Activated CD8-positive, alpha-beta memory T cell treated with anti-CD3 and anti-CD28 coated beads, Interleukin-2, amount 50 U/mL, for 24 hours (primary cell): ENCODE results near the gene CDKAL1.
"Not testable (repeated sequence)": the region's sequence is repeated elsewhere in the genome, so short reads cannot be mapped to it uniquely, and the experiment has no call there.

Experiments
- DNase-seq: peaks from one replicate; pipeline ENCODE4 v3.0.0-alpha.2; 2020; ENCODE audit errors: extremely low read depth

The CDKAL1 gene

DNA sequence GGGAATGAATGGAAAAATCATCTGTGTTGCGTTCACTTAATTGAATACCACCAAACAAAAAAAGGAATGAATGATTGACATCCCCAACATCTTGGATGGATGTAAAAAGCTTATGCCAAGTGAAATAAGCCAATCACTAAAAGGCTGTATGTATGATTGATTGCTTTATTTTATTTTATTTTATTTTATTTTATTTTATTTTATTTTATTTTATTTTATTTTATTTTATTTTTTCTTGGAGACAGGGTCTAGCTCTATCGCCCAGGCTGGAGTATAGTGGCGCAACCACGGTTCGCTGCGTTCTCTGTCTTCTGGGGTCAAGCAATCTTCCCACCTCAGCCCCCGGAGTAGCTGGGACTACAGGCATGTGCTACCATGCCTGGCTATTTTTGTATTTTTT lies 263.3 kb downstream of the CDKAL1 start:
- DNase-seq: no peak

GRCh38 chr6:20800229-20800628 lies 266.0 kb downstream of the CDKAL1 start:
- DNase-seq: no peak

- no peak for DNase-seq
Measured at GRCh38 chr6:20800653-20801052, 266.4 kb downstream of the CDKAL1 start.

DNA sequence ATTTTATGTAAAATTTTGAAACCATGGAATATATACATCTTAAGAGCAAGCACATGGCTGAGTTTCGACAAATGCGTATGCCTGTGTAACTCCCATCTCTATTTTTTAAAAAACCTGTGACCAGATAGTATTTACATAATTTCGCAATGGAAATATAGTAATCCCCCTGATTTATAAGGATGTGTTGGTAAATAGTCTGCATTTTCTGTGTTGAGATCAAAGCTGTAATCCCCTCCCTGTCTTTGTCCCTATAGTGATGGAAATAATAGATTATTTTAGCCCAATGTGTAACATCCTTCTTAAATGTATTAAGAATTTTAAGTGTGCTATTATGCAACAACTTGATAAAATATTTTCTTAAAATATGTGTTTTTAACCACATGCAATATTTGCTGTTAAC lies 267.3 kb downstream of the CDKAL1 start:
- no peak for DNase-seq

DNA sequence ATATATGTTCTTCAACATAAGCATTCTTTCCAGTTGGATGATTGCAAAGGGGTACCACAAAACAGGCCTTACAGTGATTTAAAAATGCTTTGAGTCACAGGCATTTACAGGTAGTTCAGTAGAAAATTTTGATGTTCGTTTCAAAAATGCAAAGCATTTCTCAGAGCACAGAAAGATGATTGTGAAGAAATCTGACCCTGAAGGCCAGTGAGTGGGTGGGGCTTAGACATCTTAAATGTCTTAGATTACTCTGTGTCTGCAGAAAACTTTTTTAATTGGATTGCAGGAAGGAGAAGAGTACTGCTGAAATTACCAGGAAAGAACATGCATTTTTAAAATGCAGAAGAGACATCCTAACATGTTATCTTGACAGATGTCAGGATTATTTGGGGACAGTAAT lies 268.3 kb downstream of the CDKAL1 start:
- no peak for DNase-seq

DNA sequence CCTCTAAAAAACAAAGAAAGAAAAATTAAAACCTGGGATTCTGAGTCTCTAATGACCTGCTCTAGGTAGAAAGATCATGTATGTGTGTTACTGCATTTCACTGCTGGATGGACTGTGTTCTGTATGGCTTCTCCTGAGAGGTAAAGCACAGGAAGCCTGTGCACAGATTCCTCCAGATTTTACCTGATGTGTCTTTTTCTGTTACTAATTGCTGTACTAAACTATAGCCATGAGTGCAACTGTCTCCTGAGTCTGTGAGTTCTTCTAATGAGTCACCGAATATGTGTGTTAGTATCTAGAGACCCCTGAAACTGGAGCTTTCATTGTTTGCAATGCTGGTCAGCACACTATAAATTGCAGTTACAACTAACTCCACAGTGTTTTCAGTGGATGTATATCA lies 270.8 kb downstream of the CDKAL1 start:
- no peak for DNase-seq

DNA sequence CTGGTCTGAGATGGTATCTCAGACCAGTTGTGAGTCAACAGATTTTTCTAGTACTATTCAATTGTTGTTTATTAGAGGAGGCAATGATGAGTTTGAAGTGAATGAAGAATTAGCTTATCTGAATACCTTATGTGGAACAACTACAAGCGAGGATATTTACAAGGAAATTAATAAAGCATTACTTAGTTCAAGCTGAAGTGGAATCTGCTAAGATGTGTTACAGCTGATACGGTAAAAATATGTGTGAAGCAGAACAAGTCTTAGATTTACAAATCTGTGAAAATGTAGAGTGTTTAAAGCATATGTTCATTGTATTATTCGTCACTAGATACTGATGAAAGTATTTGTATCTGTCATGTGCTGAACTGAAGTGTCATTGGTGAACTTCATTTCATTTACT lies 272.4 kb downstream of the CDKAL1 start:
- no peak for DNase-seq

DNA sequence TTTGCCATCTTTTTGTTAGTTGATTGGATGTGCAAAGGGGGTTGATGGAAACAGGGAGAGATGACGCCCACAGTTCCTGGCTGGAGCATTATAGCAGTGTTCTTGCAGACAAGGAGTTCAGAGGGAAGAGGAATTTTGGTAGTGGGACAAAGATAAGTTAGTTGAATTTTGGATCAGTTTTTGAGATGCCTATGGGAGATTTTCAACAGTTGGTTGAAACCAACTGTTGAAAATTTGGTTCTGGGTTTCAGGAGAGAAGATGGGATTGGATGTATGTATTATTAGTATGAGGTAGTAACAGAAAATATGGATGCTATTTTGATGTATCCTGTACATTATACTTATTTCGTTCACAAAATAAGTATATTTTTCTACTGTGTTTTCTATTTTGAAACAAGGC lies 274.2 kb downstream of the CDKAL1 start:
- no peak for DNase-seq

DNA sequence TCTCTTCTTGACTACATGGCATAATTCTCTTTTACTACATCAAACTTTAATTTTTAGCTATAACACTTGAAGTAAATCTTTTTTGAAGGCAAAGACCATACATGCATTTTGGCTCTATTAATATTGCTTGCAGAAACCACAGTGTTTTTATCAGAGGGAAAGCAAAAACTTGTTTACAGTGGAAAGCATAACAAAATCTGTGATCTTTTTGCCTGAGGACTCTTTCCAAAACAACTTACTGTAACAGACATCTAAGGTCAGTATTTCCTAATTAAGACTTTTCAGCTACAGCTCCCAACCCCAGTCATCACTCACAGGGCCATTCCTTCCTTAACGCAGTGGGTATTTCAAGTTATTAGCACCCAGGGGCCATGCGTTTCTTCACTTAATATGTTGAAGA lies 274.7 kb downstream of the CDKAL1 start:
- DNase-seq: no peak

GRCh38 chr6:20810727-20811108 lies 276.5 kb downstream of the CDKAL1 start:
- no peak for DNase-seq

DNA sequence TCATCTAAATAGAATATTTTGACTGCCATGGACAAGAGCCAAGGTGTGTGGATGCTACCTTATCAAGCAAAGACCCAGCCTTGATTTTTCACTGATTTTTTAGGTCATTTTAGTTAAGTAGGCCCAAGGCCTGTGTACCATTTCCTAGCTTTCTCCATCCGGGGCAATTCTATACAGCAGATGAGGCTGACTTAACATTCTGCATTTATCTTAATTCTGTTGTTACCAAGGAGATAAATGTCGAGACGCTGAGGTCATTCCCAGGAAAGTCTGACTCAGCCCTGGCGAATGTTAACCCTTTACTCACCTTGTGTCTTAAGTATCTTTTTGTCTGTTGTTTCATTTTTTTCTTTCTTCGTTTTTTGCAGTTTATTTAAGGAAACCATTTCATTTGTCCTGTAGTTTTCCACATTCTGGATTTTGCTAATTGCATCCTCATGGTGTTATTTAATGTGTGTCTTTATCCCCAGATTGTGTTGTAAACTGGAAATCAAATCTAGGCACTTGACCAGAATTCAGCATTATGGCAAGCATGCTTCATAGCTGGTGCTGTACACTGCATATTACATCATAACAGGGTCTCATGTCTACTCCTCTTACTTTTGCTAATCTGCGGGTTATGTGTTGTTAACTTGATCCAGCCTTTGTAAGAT lies 277.0 kb downstream of the CDKAL1 start:
- no peak for DNase-seq

DNA sequence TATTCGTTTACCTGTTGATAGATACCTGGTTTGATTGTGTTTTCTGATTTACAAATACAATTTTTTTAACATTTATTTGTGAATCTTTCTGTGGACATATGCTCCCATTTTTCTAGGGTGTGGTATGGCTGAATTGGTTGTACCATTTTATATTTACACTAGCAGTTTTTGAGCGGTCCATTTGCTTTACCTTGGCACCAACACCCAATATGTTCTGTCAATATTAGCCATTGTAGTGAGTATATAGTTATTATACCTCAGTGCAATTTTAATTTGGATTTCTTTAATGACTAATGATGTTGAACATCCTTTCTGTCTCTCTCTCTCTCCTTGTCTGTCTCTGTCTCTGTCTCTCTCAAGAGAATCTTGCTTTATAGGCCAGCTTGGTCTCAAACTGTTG lies 278.5 kb downstream of the CDKAL1 start:
- DNase-seq: no peak

DNA sequence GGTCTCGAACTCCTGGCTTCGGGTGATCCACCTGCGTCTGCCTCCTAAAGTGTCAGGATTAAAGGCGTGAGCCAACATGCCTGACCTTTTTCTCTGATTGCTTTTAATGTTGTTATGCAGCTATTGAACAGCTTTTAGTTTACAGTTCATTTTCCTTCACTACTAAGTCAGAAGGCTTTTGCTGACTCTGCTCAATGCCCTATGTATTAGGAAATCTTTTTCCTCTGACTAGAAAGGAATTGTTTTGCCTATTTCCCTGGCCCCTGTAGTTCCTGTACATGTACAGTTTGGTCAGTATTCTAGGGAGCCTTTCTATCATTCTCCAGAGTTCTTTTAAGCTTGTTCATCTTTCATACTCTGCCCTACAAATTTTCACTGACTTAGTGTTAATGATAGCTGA lies 280.2 kb downstream of the CDKAL1 start:
- DNase-seq: no peak

- DNase-seq: no peak
Measured at GRCh38 chr6:20816126-20816525, 281.9 kb downstream of the CDKAL1 start.

- DNase-seq: no peak
Measured at GRCh38 chr6:20817806-20818320, 283.6 kb downstream of the CDKAL1 start.

DNA sequence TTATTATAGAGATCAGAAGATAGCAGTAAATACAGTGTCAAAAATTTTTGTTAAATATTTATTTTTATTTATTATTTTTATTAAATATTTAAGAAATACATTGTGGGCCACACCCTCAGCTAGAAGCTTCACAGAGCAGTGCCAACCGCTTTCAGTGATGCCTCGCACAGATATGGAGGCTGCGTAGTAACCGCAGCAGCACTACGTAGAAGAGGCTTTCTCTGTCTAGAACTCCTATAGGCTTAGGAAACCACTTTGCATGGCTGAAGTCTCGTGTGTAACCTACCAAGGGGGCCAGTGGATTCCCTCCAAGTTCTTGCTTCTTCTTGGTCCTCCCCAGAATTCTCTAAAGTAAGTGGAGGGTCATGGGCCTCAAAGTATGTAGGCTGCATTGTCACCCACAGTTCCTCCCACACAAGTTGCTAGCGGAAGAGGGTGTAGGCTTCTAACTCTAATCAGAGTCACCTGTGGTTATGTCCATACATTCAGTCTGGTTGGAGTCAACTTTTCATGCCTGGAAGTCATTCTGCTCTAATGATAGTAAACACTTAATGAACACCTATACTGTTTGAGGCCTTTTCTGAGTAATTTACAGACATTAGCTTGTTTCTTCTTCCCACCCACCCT lies 285.6 kb downstream of the CDKAL1 start:
- DNase-seq: no peak

GRCh38 chr6:20826378-20826777 lies 292.1 kb downstream of the CDKAL1 start:
- no peak for DNase-seq

DNA sequence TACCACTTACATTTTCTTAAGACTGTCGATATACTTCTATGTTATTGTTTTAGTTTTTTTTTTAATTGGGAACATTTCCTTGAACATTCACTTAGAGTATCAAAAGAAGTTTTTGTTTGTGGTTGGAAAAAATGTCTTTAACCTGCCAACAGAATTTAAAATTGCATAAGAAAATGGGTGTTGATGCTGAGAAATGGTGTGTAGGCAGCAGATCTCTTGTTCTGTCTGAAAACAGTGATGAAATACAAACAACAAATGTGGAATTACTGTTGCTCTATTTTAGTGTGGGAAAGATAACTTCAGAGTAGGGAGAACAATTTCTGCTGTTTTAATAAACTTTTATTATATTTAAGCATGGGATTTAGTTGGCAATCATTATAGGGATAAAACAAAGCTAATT lies 293.5 kb downstream of the CDKAL1 start:
- DNase-seq: no peak

- DNase-seq: no peak
Measured at GRCh38 chr6:20830576-20830975, 296.3 kb downstream of the CDKAL1 start.

DNA sequence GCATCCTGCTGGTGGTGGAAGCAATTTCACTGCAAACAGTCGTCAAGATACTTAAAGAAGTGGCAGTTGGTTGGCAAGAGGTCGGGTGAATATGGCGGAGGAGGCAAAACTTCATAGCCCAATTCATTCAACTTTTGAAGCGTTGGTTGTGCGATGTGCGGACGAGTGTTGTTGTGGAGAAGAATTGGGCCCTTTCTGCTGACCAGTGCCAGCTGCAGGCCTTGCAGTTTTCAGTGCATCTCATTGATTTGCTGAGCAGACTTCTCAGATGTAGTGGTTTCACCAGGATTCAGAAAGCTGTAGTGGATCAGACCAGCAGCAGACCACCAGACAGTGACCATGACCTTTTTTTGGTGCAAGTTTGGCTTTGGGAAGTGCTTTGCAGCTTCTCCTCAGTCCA lies 297.0 kb downstream of the CDKAL1 start:
- not testable (repeated sequence) for DNase-seq

DNA sequence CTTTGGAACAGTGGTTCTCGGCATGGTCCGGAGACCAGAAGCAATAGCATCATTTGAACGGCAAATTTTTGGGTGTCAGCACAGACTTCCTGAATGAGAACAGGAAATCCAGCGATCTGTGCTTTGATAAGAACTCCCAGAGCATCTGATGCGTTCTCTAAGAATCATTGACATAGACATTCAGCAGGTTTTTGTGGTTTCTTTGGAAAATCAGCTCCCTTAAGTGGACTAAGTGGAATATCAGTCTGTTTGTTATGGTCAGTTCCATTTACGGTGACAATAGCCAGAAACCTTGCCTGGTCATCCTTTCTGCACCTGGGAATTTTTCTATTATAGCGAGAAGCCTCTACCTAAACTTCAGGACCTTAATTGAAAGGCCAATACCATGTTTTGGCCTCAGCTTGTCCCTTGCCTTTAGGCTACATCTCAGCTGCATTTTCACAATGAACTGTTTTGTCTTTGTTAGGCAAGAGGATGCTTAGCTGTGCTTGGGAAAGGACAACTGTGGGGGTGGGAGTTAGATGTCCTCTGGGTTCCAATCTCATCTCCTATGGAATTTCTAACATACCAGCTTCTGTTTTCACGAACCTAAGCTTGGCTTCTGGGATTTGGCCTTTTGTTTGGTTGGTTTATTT lies 299.7 kb downstream of the CDKAL1 start:
- no peak for DNase-seq

DNA sequence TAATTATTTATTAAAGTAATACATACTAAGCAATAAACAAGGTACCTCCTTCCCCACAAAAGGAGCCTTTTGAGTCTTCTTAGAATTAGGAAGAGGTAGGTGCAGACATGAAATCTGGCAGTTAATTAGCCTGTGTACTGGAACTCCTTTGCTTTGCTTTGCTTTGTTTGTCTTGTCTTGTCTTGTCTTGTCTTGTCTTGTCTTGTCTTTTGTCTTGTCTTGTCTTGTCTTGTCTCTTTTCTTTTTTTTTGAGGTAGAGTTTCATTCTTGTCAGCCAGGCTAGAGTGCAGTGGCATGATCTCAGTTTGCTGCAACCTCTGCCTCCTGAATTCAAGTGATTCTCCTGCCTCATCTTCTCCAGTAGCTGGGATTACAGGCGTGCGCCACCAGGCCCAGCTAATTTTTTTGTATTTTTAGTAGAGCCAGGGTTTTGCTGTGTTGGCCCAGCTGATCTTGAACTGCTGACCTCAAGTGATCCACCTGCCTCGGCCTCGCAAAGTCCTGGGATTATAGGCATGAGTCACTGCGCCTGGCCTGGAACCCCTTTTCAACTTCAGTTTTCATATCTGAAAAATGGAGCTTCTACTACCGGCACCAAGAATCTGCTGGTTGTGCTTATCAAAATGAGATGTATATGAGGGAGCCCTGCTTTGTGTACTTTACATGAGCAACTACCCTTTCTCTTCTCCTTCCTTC lies 301.2 kb downstream of the CDKAL1 start:
- DNase-seq: no peak

DNA sequence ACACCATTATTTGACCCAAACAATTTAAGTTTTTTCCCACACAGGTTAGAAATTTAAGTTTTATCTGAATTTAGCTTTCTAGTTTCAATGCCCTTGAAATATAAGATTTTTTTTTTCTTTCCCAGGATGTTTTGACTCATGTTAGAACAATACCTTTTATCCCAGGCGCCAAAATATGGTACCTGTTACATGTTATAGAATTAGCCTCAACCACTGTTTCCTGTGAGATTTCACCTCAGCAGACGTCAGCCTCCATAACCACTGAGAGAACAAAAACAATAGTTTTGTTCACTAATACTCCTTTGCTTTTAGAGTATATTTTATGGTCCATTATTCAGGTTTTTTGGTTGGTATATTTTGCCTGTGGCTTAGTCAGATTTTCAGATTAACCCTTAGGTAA lies 302.9 kb downstream of the CDKAL1 start:
- DNase-seq: no peak
